ENCODE results near the gene PIEZO2. TPM values are rescaled to one million over a fixed set of nuclear protein-coding genes. Genes with fewer than 3 reads are reported as not detected.
A peak's percentile ranks its signal among the peaks of the same experiment; 100 is the strongest.

PIEZO2 gene
- total RNA-seq, 1 donor from 2014 or later: 1.7 TPM

GRCh38 chr18:11005528-11005927 is 143.8 kb downstream of the PIEZO2 start:
- Mint-ChIP-seq H3K4me3 (ENCODE audit: low read depth) (peak overlapping the region; percentile 29), H3K4me1 (ENCODE audit: low read depth) (peaks cover 25% of the 10 kb centered on the region), H3K9me3 (ENCODE audit: low read depth) (peaks cover 7% of the 10 kb centered on the region), H3K27ac (peak overlapping the region; percentile 89), H3K36me3 (ENCODE audit: insufficient read depth) (no peaks in the 10 kb centered on the region), H3K27me3 (no peaks in the 10 kb centered on the region)
- DNase-seq (ENCODE audit: low spot score, unreplicated experiment): peak; percentile 26
- TF ChIP-seq CTCF (IDR thresholded peaks at IDR 0.05; ENCODE audit: unreplicated experiment): no peak

- Mint-ChIP-seq H3K4me1 (ENCODE audit: low read depth) (peaks cover 25% of the 10 kb centered on the region), H3K27me3 (no peaks in the 10 kb centered on the region), H3K4me3 (ENCODE audit: low read depth) (peak overlapping the region; percentile 29), H3K9me3 (ENCODE audit: low read depth) (peaks cover 7% of the 10 kb centered on the region), H3K27ac (peak overlapping the region; percentile 89), H3K36me3 (ENCODE audit: insufficient read depth) (no peaks in the 10 kb centered on the region)
- no peak for DNase-seq (ENCODE audit: low spot score, unreplicated experiment)
- TF ChIP-seq CTCF (IDR thresholded peaks at IDR 0.05; ENCODE audit: unreplicated experiment): no peak
Observed at GRCh38 chr18:11004951-11005350, 144.4 kb downstream of the PIEZO2 start.

GRCh38 chr18:11004294-11004693 is 145.1 kb downstream of the PIEZO2 start:
- H3K27ac Mint-ChIP-seq: peak overlapping the region; percentile 89
- no peaks in the 10 kb centered on the region for H3K36me3 Mint-ChIP-seq (ENCODE audit: insufficient read depth)
- no peak for DNase-seq (ENCODE audit: low spot score, unreplicated experiment)
- no peak overlapping the region for H3K4me3 Mint-ChIP-seq (ENCODE audit: low read depth)
- H3K27me3 Mint-ChIP-seq: no peaks in the 10 kb centered on the region
- peaks cover 7% of the 10 kb centered on the region for H3K9me3 Mint-ChIP-seq (ENCODE audit: low read depth)
- peaks cover 25% of the 10 kb centered on the region for H3K4me1 Mint-ChIP-seq (ENCODE audit: low read depth)
- no peak for TF ChIP-seq CTCF (IDR thresholded peaks at IDR 0.05; ENCODE audit: unreplicated experiment)

- no peak for TF ChIP-seq CTCF (IDR thresholded peaks at IDR 0.05; ENCODE audit: unreplicated experiment)
- no peak overlapping the region for H3K4me3 Mint-ChIP-seq (ENCODE audit: low read depth)
- H3K4me1 Mint-ChIP-seq (ENCODE audit: low read depth): peaks cover 25% of the 10 kb centered on the region
- no peaks in the 10 kb centered on the region for H3K36me3 Mint-ChIP-seq (ENCODE audit: insufficient read depth)
- H3K27me3 Mint-ChIP-seq: no peaks in the 10 kb centered on the region
- DNase-seq (ENCODE audit: low spot score, unreplicated experiment): no peak
- H3K27ac Mint-ChIP-seq: no peak overlapping the region
- H3K9me3 Mint-ChIP-seq (ENCODE audit: low read depth): peaks cover 11% of the 10 kb centered on the region
Observed at GRCh38 chr18:11002796-11003195, 146.6 kb downstream of the PIEZO2 start.

- H3K9me3 Mint-ChIP-seq (ENCODE audit: low read depth): peaks cover 15% of the 10 kb centered on the region
- H3K27ac Mint-ChIP-seq: no peak overlapping the region
- TF ChIP-seq CTCF (IDR thresholded peaks at IDR 0.05; ENCODE audit: unreplicated experiment): no peak
- peaks cover 25% of the 10 kb centered on the region for H3K4me1 Mint-ChIP-seq (ENCODE audit: low read depth)
- H3K4me3 Mint-ChIP-seq (ENCODE audit: low read depth): no peak overlapping the region
- DNase-seq (ENCODE audit: low spot score, unreplicated experiment): no peak
- no peaks in the 10 kb centered on the region for H3K27me3 Mint-ChIP-seq
- no peaks in the 10 kb centered on the region for H3K36me3 Mint-ChIP-seq (ENCODE audit: insufficient read depth)
Observed at GRCh38 chr18:11002277-11002676, 147.1 kb downstream of the PIEZO2 start.
